H9 (cell line): ENCODE measurements around the gene TOGARAM1. TPM values are rescaled to one million over a fixed set of nuclear protein-coding genes. Genes with fewer than 3 reads are reported as not detected.

Experiments used
- DNase-seq: peaks from one replicate; pipeline ENCODE4 v3.0.0-alpha.2; 2017
- H2AFZ ChIP-seq: one replicate; pipeline ENCODE4 v1.6.1; 2013; ENCODE audit warnings: mild to moderate bottlenecking, low read length, control low read depth, moderate library complexity
- H2AK5ac ChIP-seq: 2 replicates; pipeline ENCODE4 v1.6.1; 2013; ENCODE audit warnings: low read length, control low read depth, mixed read lengths; ENCODE audit not compliant: insufficient read length
- H2BK120ac ChIP-seq: one replicate; pipeline ENCODE4 v1.6.1; 2013; ENCODE audit warnings: low read depth, mild to moderate bottlenecking, low read length, control low read depth, inconsistent platforms; ENCODE audit not compliant: poor library complexity, severe bottlenecking
- H2BK12ac ChIP-seq: 2 replicates; pipeline ENCODE4 v1.6.1; 2013; ENCODE audit warnings: low read length, control low read depth, mixed read lengths, low read depth; ENCODE audit not compliant: insufficient read length
- H2BK15ac ChIP-seq: 2 replicates; pipeline ENCODE4 v1.6.1; 2013; ENCODE audit warnings: low read depth, low read length, control low read depth
- H2BK20ac ChIP-seq: one replicate; pipeline ENCODE4 v1.6.1; 2013; ENCODE audit warnings: low read depth, mild to moderate bottlenecking, low read length, control low read depth, inconsistent platforms; ENCODE audit not compliant: poor library complexity, severe bottlenecking
- H2BK5ac ChIP-seq: 2 replicates; pipeline ENCODE4 v1.6.1; 2013; ENCODE audit warnings: low read length, control low read depth, mixed read lengths; ENCODE audit not compliant: insufficient read length
- H3K14ac ChIP-seq: 2 replicates; pipeline ENCODE4 v1.6.1; 2013; ENCODE audit warnings: low read length, control low read depth; ENCODE audit not compliant: insufficient read depth
- H3K18ac ChIP-seq: 2 replicates; pipeline ENCODE4 v1.6.1; 2013; ENCODE audit warnings: low read depth, mild to moderate bottlenecking, mixed read lengths, low read length, control low read depth; ENCODE audit not compliant: insufficient read length
- H3K23ac ChIP-seq: 2 replicates; pipeline ENCODE4 v1.6.1; 2013; ENCODE audit warnings: low read length, control low read depth, mixed read lengths, low read depth; ENCODE audit not compliant: insufficient read length
- H3K23me2 ChIP-seq: 2 replicates; pipeline ENCODE4 v1.6.1; 2013; ENCODE audit warnings: low read depth, mild to moderate bottlenecking, mixed read lengths, low read length, control low read depth; ENCODE audit not compliant: insufficient read length, poor library complexity, severe bottlenecking
- H3K27ac ChIP-seq: 2 replicates; pipeline ENCODE4 v1.5.1; 2013; ENCODE audit warnings: low read length, control low read depth, mixed read lengths, low read depth; ENCODE audit not compliant: insufficient read length
- H3K27me3 ChIP-seq: 2 replicates; pipeline ENCODE4 v1.6.1; 2013; ENCODE audit warnings: low read length, control low read depth, inconsistent platforms; ENCODE audit not compliant: insufficient read depth
- H3K4ac ChIP-seq: 2 replicates; pipeline ENCODE4 v1.6.1; 2013; ENCODE audit warnings: low read depth, mild to moderate bottlenecking, control low read depth, inconsistent platforms, low read length, moderate library complexity
- H3K4me1 ChIP-seq: 2 replicates; pipeline ENCODE4 v1.6.1; 2013; ENCODE audit warnings: low read length, control low read depth, inconsistent platforms; ENCODE audit not compliant: insufficient read depth
- H3K4me2 ChIP-seq: 2 replicates; pipeline ENCODE4 v1.6.1; 2013; ENCODE audit warnings: low read length, control low read depth, mixed read lengths; ENCODE audit not compliant: insufficient read length, insufficient read depth
- H3K56ac ChIP-seq: 2 replicates; pipeline ENCODE4 v1.6.1; 2013; ENCODE audit warnings: low read depth, mild to moderate bottlenecking, mixed read lengths, low read length, control low read depth; ENCODE audit not compliant: insufficient read length
- H3K79me1 ChIP-seq: 2 replicates; pipeline ENCODE4 v1.6.1; 2013; ENCODE audit warnings: low read depth, mild to moderate bottlenecking, moderate library complexity, low read length, control low read depth, inconsistent platforms; ENCODE audit not compliant: insufficient read depth, poor library complexity, severe bottlenecking
- H3K79me2 ChIP-seq: 2 replicates; pipeline ENCODE4 v1.6.1; 2013; ENCODE audit warnings: low read length, control low read depth, inconsistent platforms; ENCODE audit not compliant: insufficient read depth
- H3K9ac ChIP-seq: 2 replicates; pipeline ENCODE4 v1.6.1; 2013; ENCODE audit warnings: low read length, control low read depth, mixed read lengths; ENCODE audit not compliant: insufficient read length; ENCODE audit errors: extremely low read depth
- H3K9me3 ChIP-seq: one replicate; pipeline ENCODE4 v1.6.1; 2013; ENCODE audit warnings: low read depth, low read length, inconsistent platforms; ENCODE audit not compliant: control insufficient read depth
- H3T11ph ChIP-seq: one replicate; pipeline ENCODE4 v1.6.1; 2013; ENCODE audit warnings: mild to moderate bottlenecking, low read length, control low read depth, inconsistent platforms
- H4K20me1 ChIP-seq: one replicate; pipeline ENCODE4 v1.6.1; 2013; ENCODE audit not compliant: control insufficient read depth, insufficient read length, insufficient read depth
- H4K5ac ChIP-seq: 2 replicates; pipeline ENCODE4 v1.6.1; 2013; ENCODE audit warnings: low read depth, mild to moderate bottlenecking, mixed read lengths, low read length, control low read depth; ENCODE audit not compliant: insufficient read length
- H4K8ac ChIP-seq: replicated peaks from 2 replicates; pipeline ENCODE4 v1.6.1; 2013; ENCODE audit warnings: low read length, control low read depth, mixed read lengths, low read depth; ENCODE audit not compliant: insufficient read length
- H4K91ac ChIP-seq: 2 replicates; pipeline ENCODE4 v1.6.1; 2013; ENCODE audit warnings: low read depth, mild to moderate bottlenecking, moderate library complexity, mixed read lengths, low read length, control low read depth; ENCODE audit not compliant: insufficient read length
- H3K27ac Mint-ChIP-seq, 3 experiments: 2 replicates in 2 of 3; 3 replicates in 1 of 3; pipeline ENCODE4 v1.8.0; 2020 to 2021; ENCODE audit warnings: mixed read lengths in 3 of 3, mild to moderate bottlenecking in 1 of 3, moderate library complexity in 1 of 3
- H3K27me3 Mint-ChIP-seq: 2 replicates; pipeline ENCODE4 v1.8.0; 2021; ENCODE audit warnings: low read depth, mild to moderate bottlenecking, moderate library complexity, mixed read lengths
- H3K36me3 Mint-ChIP-seq, 3 experiments: 2 replicates in 2 of 3; 3 replicates in 1 of 3; pipeline ENCODE4 v1.8.0; 2020 to 2021; ENCODE audit warnings: low read depth in 3 of 3, mixed read lengths in 3 of 3; ENCODE audit not compliant: insufficient read depth in 1 of 3
- H3K4me1 Mint-ChIP-seq, 2 experiments: 2 replicates each; pipeline ENCODE4 v1.8.0; 2020; ENCODE audit warnings: mixed read lengths in 2 of 2
- H3K4me3 Mint-ChIP-seq, 2 experiments: 2 replicates in 1 of 2; 3 replicates in 1 of 2; pipeline ENCODE4 v1.8.0; 2020 to 2021; ENCODE audit warnings: mild to moderate bottlenecking in 2 of 2, mixed read lengths in 2 of 2, moderate library complexity in 1 of 2
- H3K9me3 Mint-ChIP-seq, 2 experiments: 2 replicates in 1 of 2; 3 replicates in 1 of 2; pipeline ENCODE4 v1.8.0; 2020; ENCODE audit warnings: mild to moderate bottlenecking in 2 of 2, mixed read lengths in 2 of 2, moderate library complexity in 1 of 2
- CTCF ChIP-seq: fragments of 200-600 bp; sonication (generic); conservative IDR thresholded peaks from 3 replicates; pipeline ENCODE4 v1.8.0; 2021; ENCODE audit warnings: antibody characterized with exemption, mild to moderate bottlenecking
- WGBS: extraction: QIAGEN DNeasy Blood & Tissue Kit; methylation state at CpG from one replicate; pipeline ENCODE4 v1.1.7; 2013; ENCODE audit warnings: missing lambda C conversion rate, low lambda C conversion rate, mixed read lengths; ENCODE audit not compliant: insufficient read length; ENCODE audit errors: extremely low coverage; 5-methylcytosine and 5-hydroxymethylcytosine counted together
- total RNA-seq: library from RNA; stranded (reverse); gene quantifications from 2 replicates; pipeline ENCODE4 v1.2.1, GENCODE V29; 2021

The TOGARAM1 gene
- total RNA-seq, 1 experiment from 2014 or later = 11.4 TPM

- no peak overlapping the region for H3K4ac ChIP-seq
- H3K27me3 ChIP-seq = no peaks in the 10 kb centered on the region
- no peak overlapping the region for H4K8ac ChIP-seq
- no peak overlapping the region for H4K91ac ChIP-seq
- no peak overlapping the region for H3K14ac ChIP-seq
- Mint-ChIP-seq H3K27me3 (no peaks in the 10 kb centered on the region), H3K4me1 (no peaks in the 10 kb centered on the region), H3K27ac (0 out of 7 replicates have a peak overlapping the region, but pooled peaks of 1 of the 3 experiments have one; percentile 75), H3K4me3 (no peak overlapping the region), H3K9me3 (peaks cover 0 to 4% of the 10 kb centered on the region in 2 experiments; a peak in 1 of 5 replicates), H3K36me3 (peaks cover 2 to 14% (median 10%) of the 10 kb centered on the region in 3 experiments; a peak in 6 of 7 replicates)
- H3K23ac ChIP-seq = no peak overlapping the region
- H3K23me2 ChIP-seq = no peaks in the 10 kb centered on the region
- H2BK120ac ChIP-seq = no peak overlapping the region
- H4K20me1 ChIP-seq = no peaks in the 10 kb centered on the region
- no peak overlapping the region for H2BK5ac ChIP-seq
- no peak overlapping the region for H3K27ac ChIP-seq
- no CpG with 5 or more reads among the region's 2 CpGs for WGBS
- H2BK12ac ChIP-seq = no peak overlapping the region
- TF ChIP-seq CTCF = no peak
- H2BK15ac ChIP-seq = no peak overlapping the region
- DNase-seq = no peak
- no peak overlapping the region for H3K9ac ChIP-seq
- no peak overlapping the region for H3K18ac ChIP-seq
- H3K56ac ChIP-seq = no peak overlapping the region
- H2AFZ ChIP-seq = no peak overlapping the region
- no peak overlapping the region for H2AK5ac ChIP-seq
- H4K5ac ChIP-seq = no peak overlapping the region
- H3K4me2 ChIP-seq = no peak overlapping the region
- no peaks in the 10 kb centered on the region for H3K79me1 ChIP-seq
- no peaks in the 10 kb centered on the region for H3K4me1 ChIP-seq
- peaks cover 3% of the 10 kb centered on the region; the same call in 1 of the 2 replicates for H3K79me2 ChIP-seq
- no peaks in the 10 kb centered on the region for H3K9me3 ChIP-seq
- no peak overlapping the region for H3T11ph ChIP-seq
- H2BK20ac ChIP-seq = no peak overlapping the region
Measured at GRCh38 chr14:44951051-44951450, 10.9 kb upstream of the TOGARAM1 start.
